Stimulated activated naive B cell treated with anti-CD40 and anti-IgM and Interleukin-4, amounts not matched to agents 10 μg/mL and 1 μg/mL and 100 μg/mL, for 72 hours (primary cell): ENCODE data around the gene RFX2.

Experiments used
- ATAC-seq, 2 donors: fragments of 150-1000 bp; cut with Tn5 transposase; replicated peaks; 2 replicates each; pipeline ENCODE4 v1.10.0; 2021; ENCODE audit warnings: moderate library complexity in 1 of 2
- DNase-seq: peaks from one replicate; pipeline ENCODE4 v3.0.0; 2021
- H3K27ac Mint-ChIP-seq: one replicate; pipeline ENCODE4 v1.8.0; 2022; ENCODE audit warnings: mild to moderate bottlenecking, mixed read lengths
- H3K27me3 Mint-ChIP-seq, 2 donors: one replicate each; pipeline ENCODE4 v1.8.0; 2022; ENCODE audit warnings: mixed read lengths in 2 of 2
- H3K36me3 Mint-ChIP-seq, 2 donors: one replicate each; pipeline ENCODE4 v1.8.0; 2022; ENCODE audit warnings: mixed read lengths in 2 of 2, mild to moderate bottlenecking in 1 of 2
- H3K4me1 Mint-ChIP-seq, 2 donors: one replicate each; pipeline ENCODE4 v1.8.0; 2022; ENCODE audit warnings: mixed read lengths in 2 of 2, mild to moderate bottlenecking in 1 of 2
- H3K4me3 Mint-ChIP-seq, 2 donors: one replicate each; pipeline ENCODE4 v1.8.0; 2022; ENCODE audit warnings: mild to moderate bottlenecking in 2 of 2, mixed read lengths in 2 of 2, moderate library complexity in 1 of 2
- H3K9me3 Mint-ChIP-seq, 2 donors: one replicate each; pipeline ENCODE4 v1.8.0; 2022; ENCODE audit warnings: mixed read lengths in 2 of 2, mild to moderate bottlenecking in 1 of 2

RFX2 gene

DNA sequence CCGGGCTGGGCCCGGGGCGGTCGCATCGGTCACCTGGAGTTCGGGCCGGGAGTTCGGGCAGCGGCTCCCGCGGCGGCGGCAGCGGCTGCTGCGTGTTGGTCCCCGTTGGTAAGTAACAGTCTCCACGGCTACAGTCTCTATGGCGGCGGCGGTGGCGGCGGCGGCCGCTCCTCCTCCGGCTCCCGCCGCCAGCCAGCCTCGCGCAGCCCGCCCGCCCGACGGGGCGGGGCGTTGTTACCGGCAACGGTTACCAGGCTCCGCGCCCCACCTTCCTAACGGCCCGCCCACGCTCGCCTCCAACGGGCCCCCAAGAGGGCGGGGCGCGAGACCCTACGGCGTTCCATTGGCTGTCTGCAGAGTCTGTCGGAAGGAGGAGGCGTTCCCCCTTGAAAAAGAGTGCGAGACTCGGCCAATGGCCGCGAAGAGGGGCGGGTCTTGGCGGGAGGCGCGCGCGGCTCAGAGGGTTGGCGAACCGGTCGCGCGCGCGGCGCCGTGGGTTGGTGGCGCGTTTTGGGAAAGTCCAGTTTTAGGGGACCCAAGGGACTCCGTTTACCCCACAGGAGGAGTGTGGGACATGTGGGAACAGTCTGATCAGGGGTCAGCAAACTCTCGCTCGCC is at the start of gene RFX2:
Gene RFX2, minus strand, starts transcription at position 141 of the 618 bp plus-strand sequence. CDS start 63,004 bp downstream, outside the sequence.
- DNase-seq: peak; percentile 99
- Mint-ChIP-seq H3K4me3 (peak within 1 kb of the TSS; percentile 91 to 96), H3K27ac (peak within 1 kb of the TSS; percentile 90), H3K9me3 (no peaks in the 10 kb centered on the region), H3K4me1 (peaks cover 19 to 29% of the 10 kb centered on the region in 2 donors), H3K36me3 (peaks cover 0 to 7% of the 10 kb centered on the region in 2 donors), H3K27me3 (peaks cover 27 to 38% of the 10 kb centered on the region in 2 donors)
- peak; percentile 95 to 96 for ATAC-seq

DNA sequence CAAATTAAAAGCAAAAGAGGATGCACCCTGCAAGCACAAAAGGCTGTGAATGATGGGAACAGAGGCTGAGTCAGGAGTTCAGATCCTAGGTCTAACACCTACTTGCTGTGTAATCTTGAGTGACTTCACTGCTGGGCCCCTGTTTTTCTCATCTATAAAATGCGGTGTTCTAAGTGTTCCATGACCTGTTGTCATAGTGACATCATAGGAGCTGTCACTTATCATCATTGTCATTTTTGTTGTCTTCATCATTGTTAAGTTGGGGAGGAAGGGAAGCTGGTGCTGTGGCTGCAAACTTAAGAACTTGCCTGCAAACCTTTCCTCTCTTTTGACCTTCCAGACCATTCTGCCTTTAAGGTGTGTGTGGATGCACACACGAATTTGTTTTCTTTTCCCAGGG is 45.7 kb upstream of the RFX2 start:
- H3K9me3 Mint-ChIP-seq: peaks cover 12 to 13% of the 10 kb centered on the region in 2 donors
- DNase-seq (no peak), ATAC-seq (no peak)
- H3K4me3 Mint-ChIP-seq: no peak overlapping the region
- no peak overlapping the region for H3K27ac Mint-ChIP-seq
- H3K4me1 Mint-ChIP-seq: peaks cover 0 to under 1% of the 10 kb centered on the region in 2 donors
- no peaks in the 10 kb centered on the region for H3K27me3 Mint-ChIP-seq
- peaks cover 3 to 4% of the 10 kb centered on the region in 2 donors for H3K36me3 Mint-ChIP-seq

DNA sequence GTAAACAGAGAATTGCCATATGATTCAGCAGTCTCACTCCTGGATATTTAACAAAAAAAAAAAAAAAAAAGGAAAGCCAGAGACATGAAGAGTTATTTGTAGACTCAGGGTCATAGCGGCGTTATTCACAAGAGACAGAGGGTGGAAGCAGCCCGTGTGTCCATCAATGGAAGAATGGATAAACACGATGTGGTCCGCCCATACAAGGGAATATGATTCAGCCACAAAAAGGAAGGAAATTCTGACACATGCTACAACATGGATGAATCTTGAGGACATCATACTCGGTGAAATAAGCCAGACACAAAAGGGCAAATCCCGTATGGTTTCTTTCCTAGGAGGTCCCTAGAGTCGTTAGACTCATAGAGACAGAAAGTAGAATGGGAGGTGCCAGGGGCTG is 40.0 kb upstream of the RFX2 start:
- Mint-ChIP-seq H3K4me1 (no peaks in the 10 kb centered on the region), H3K36me3 (peaks cover 0 to 2% of the 10 kb centered on the region in 2 donors), H3K27me3 (peaks cover 5 to 10% of the 10 kb centered on the region in 2 donors), H3K4me3 (no peak overlapping the region), H3K27ac (no peak overlapping the region), H3K9me3 (peaks cover 7 to 9% of the 10 kb centered on the region in 2 donors)
- no peak for DNase-seq
- no peak for ATAC-seq

DNA sequence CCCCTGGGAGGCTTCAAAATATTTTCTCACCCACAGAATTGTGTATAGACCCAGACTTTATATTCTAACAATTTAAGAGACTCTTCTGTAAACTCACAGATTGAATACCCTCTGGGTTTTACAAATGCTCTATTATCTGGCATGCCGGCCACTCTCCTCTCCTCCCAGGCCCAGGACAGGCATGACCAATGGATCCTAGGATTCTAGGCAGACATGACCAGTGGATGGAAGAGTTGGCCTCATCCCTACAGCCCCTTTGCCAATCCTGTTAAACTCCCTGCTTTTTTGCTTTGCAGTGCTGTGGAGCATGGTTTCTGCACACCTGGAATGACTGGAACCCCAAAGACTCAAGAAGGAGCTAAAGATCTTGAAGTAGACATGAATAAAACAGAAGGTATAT is 30.9 kb upstream of the RFX2 start:
- H3K9me3 Mint-ChIP-seq: no peaks in the 10 kb centered on the region
- H3K4me1 Mint-ChIP-seq: peaks cover 4 to 15% of the 10 kb centered on the region in 2 donors
- peaks cover 14 to 34% of the 10 kb centered on the region in 2 donors for H3K27me3 Mint-ChIP-seq
- H3K36me3 Mint-ChIP-seq: no peaks in the 10 kb centered on the region
- H3K4me3 Mint-ChIP-seq: no peak overlapping the region
- DNase-seq: no peak
- H3K27ac Mint-ChIP-seq: no peak overlapping the region
- ATAC-seq: no peak

DNA sequence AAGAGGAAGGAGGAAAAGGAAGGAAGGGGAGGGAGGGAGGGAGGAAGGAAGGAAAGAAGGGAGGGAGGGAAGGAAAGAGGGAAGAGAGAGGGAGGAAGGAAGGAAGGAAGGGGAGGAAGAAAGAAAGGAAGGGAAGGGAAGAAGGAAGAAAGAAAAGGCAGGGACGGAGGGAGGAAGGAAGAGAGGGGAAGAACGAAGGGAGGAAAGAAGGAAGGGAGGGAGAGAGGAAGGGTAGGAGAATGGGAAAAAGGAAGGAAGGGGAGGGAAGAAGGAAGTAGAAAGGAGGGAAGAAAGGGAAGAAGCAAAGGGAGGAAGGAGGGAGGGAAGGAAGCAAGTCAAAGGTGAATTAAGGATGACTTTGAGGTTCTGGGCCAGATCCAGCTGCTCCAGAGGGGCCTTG is 28.2 kb upstream of the RFX2 start:
- H3K27ac Mint-ChIP-seq: no peak overlapping the region

DNA sequence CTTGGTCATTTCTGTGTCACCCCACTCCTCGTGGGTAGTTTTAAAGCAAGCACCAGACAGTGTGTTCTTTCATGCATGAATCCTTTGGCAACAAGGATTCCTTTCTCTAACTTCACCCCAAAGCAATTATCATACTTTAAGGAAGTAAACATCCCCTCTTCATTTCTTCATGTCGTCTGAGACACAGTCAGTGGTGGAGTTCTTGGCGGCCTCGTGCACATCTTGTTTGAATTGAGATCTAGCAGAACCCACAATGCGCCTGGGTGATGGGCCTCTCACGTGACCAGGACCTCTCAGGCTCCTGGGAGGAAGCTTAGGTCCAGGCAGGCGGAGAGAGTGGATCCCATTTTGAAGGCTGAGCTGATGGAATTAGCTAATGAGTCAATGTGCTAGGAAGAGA is 27.8 kb upstream of the RFX2 start:
- DNase-seq: no peak
- no peak overlapping the region for H3K4me3 Mint-ChIP-seq
- H3K27ac Mint-ChIP-seq: no peak overlapping the region

More for the DNA sequence above, 28.2 kb upstream of the RFX2 start:
- H3K36me3 Mint-ChIP-seq: no peaks in the 10 kb centered on the region
- no peak for ATAC-seq
- H3K9me3 Mint-ChIP-seq: no peaks in the 10 kb centered on the region
- DNase-seq: no peak
- H3K27me3 Mint-ChIP-seq: peaks cover 9 to 13% of the 10 kb centered on the region in 2 donors
- no peak overlapping the region for H3K4me3 Mint-ChIP-seq
- peaks cover 4 to 15% of the 10 kb centered on the region in 2 donors for H3K4me1 Mint-ChIP-seq

DNA sequence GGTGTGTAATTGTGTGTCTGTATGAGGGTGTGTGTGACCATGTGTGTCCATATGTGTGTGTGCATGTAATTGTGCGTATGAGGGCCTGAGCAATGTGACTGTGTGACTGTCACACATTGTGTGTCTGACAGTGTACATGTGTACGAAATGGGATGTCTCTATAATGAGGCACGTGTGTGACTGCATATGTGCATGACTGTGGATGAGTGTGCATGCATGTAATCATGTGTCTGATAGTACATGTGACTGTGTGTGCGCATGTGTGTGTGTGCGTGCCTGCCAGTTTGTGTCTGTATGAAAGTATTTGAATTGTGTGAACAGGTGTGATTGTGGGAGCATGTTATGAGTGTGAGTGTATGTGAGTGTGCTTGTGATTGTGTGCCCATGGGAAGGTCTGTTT is 22.9 kb upstream of the RFX2 start:
- no peaks in the 10 kb centered on the region for H3K36me3 Mint-ChIP-seq
- no peak for DNase-seq

More for the DNA sequence above, 27.8 kb upstream of the RFX2 start:
- Mint-ChIP-seq H3K9me3 (no peaks in the 10 kb centered on the region), H3K4me1 (peaks cover 4 to 15% of the 10 kb centered on the region in 2 donors), H3K36me3 (no peaks in the 10 kb centered on the region), H3K27me3 (peaks cover 8 to 12% of the 10 kb centered on the region in 2 donors)
- ATAC-seq: peak in 1 of 2 donors; percentile 25

DNA sequence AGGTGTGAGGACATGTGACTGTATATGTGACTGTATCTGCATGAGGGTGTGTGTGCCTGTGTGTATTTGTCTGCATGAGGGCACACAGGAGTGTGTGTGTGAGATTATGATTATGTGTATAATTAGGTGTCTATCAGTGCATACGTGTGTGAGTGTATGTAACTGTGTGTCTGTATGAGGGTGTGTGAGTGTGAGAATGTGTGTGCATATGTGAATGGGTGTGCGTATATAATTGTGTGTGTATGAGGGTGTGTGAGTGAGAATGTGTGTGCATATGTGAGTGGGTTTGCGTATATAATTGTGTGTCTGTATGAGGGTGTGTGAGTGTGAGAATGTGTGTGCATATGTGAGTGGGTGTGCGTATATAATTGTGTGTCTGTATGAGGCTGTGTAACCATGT is 22.2 kb upstream of the RFX2 start:
- Mint-ChIP-seq H3K27ac (no peak overlapping the region), H3K4me3 (no peak overlapping the region), H3K9me3 (no peaks in the 10 kb centered on the region), H3K4me1 (no peaks in the 10 kb centered on the region), H3K36me3 (no peaks in the 10 kb centered on the region), H3K27me3 (no peaks in the 10 kb centered on the region)
- ATAC-seq (no peak), DNase-seq (no peak)

More for the DNA sequence above, 22.9 kb upstream of the RFX2 start:
- H3K4me1 Mint-ChIP-seq: peaks cover 4 to 6% of the 10 kb centered on the region in 2 donors
- ATAC-seq: no peak
- H3K4me3 Mint-ChIP-seq: no peak overlapping the region
- H3K9me3 Mint-ChIP-seq: no peaks in the 10 kb centered on the region
- H3K27ac Mint-ChIP-seq: no peak overlapping the region
- peaks cover 3 to 4% of the 10 kb centered on the region in 2 donors for H3K27me3 Mint-ChIP-seq

DNA sequence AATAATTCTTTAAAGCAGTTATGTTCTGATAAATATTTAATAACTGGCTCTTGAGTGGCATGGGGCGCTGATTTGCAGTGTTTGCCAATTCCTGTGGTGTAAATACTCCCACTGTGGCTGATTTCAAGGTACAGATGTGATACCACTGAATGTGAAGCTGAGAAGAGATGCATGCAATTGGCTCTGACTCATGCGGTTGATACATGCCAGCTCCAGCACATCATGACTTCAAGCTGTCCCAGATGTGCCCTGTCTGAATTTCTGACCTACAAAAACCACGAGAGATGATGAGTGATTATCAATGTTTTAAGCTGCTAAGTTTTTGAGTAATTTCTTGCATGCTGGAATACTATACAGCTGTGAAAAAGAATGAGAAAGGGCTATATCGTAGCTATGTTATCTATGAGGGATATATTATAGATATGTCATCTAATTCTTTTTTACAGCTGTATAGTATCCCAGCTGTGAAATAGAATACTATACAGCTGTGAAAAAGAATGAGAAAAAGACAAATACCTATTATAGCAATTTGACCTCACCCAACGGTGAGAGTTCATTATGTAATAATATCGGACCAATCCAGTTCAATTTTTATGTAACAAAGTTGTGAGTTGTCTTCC is 17.5 kb upstream of the RFX2 start:
- H3K36me3 Mint-ChIP-seq: no peaks in the 10 kb centered on the region
- ATAC-seq (no peak), DNase-seq (no peak)
- no peaks in the 10 kb centered on the region for H3K9me3 Mint-ChIP-seq
- H3K4me1 Mint-ChIP-seq: peaks cover 6 to 7% of the 10 kb centered on the region in 2 donors
- no peak overlapping the region for H3K4me3 Mint-ChIP-seq
- H3K27ac Mint-ChIP-seq: no peak overlapping the region
- no peaks in the 10 kb centered on the region for H3K27me3 Mint-ChIP-seq

DNA sequence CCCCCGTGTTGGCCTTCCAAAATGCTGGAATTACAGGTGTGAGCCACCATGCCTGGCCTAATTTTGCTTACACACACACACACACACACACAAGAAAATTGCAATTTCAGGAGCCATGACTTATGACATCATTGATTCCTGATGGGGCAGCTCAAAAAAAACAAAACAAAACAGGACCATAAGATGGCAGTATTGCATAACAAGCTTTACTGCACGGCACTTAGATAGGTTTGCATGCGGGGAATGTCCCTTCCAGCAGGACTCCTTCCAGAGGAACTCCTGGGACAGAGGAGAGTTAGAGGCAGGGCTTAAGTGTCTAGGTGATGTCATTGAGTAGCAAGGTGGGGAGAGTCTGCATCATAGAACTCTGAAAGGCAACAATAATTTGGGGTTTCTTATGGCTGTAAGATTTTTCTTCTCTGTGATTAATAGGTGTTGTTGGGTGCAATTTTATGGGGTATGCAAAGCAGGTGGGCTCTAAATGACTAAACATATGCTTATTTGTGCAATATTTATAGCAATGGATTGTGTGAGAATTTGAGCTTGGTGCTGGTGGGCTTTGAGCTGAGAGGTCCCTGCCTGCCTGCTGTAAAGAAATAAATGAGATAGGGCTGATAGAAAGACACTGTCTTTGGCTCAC is 16.2 kb upstream of the RFX2 start:
- no peaks in the 10 kb centered on the region for H3K36me3 Mint-ChIP-seq
- peaks cover 6 to 7% of the 10 kb centered on the region in 2 donors for H3K4me1 Mint-ChIP-seq
- ATAC-seq (peak; percentile 55 to 76), DNase-seq (no peak)
- no peak overlapping the region for H3K4me3 Mint-ChIP-seq
- H3K27ac Mint-ChIP-seq: no peak overlapping the region
- H3K27me3 Mint-ChIP-seq: no peaks in the 10 kb centered on the region
- H3K9me3 Mint-ChIP-seq: no peaks in the 10 kb centered on the region

DNA sequence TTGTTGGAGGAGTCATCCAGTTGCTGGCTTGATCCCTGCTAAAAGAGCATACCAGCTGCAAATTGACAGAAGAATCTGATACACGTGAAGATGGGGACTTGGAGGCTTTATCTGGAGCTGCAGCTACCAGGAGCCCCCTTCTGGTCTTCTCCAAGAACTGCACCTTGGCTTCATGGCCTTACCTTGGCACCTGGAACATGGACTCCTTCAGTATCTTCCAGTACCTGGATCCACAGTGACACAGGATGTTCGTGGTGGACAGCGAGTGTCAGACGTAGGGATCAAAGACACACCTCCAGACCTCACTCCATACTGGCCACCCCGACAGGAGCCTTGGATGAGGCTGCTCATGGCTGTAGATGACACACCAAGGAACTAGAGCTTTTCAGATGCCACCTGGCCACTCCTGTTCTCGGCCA is 15.3 kb upstream of the RFX2 start:
- no peaks in the 10 kb centered on the region for H3K9me3 Mint-ChIP-seq

DNA sequence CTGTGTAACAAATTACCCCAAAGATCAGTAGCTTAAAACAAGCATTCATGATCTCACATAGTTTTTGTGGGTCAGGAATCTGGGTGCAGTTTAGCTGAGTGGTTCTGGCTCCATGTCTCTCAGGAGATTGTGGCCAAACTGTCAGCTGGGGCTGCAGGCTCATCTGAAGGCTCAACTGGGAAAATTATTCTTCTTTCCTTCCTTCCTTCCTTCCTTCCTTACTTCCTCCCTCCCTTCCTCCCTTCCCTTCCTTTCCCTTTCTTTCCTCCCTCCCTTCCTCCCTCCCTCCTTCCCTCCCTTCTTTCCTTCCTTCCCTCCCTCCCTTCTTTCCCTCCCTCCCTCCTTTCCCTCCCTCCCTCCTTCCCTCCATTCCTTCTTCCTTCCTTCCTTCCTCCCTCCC is 8.7 kb upstream of the RFX2 start:
- Mint-ChIP-seq H3K4me1 (peaks cover 9 to 15% of the 10 kb centered on the region in 2 donors), H3K9me3 (peaks cover 5 to 9% of the 10 kb centered on the region in 2 donors), H3K27ac (no peak overlapping the region), H3K4me3 (no peak overlapping the region), H3K27me3 (peaks cover 13 to 25% of the 10 kb centered on the region in 2 donors), H3K36me3 (peaks cover 4 to 9% of the 10 kb centered on the region in 2 donors)
- DNase-seq (no peak), ATAC-seq (no peak)

More for the DNA sequence above, 15.3 kb upstream of the RFX2 start:
- DNase-seq: peak; percentile 45
- Mint-ChIP-seq H3K4me3 (no peak overlapping the region), H3K4me1 (peaks cover 6 to 7% of the 10 kb centered on the region in 2 donors), H3K27me3 (no peaks in the 10 kb centered on the region), H3K27ac (no peak overlapping the region), H3K36me3 (no peaks in the 10 kb centered on the region)
- ATAC-seq: peak; percentile 83 to 87

DNA sequence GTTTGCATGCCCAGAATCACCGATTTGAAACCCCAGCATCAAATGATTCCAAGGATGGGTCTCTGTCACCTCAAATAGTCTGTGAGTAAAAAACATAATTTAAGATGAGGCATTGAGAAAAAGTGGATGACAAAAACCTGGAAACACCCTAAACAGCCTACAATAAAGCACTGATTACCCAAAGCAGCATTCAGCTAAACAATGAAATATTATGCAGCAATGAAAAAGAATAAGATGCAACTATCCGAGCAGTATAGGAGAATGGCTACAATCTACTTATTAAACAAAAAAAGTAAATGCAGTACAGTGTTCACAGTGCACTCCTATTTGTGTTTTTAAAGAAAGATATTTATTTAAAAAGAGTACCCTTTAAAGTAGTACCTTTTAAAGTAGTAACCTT is 7.7 kb upstream of the RFX2 start:
- DNase-seq: no peak
- H3K36me3 Mint-ChIP-seq: peaks cover 4 to 9% of the 10 kb centered on the region in 2 donors
- H3K9me3 Mint-ChIP-seq: peaks cover 5 to 9% of the 10 kb centered on the region in 2 donors
- H3K27ac Mint-ChIP-seq: no peak overlapping the region
- no peak for ATAC-seq
- peaks cover 19 to 33% of the 10 kb centered on the region in 2 donors for H3K27me3 Mint-ChIP-seq
- H3K4me1 Mint-ChIP-seq: peaks cover 13 to 15% of the 10 kb centered on the region in 2 donors
- H3K4me3 Mint-ChIP-seq: no peak overlapping the region

DNA sequence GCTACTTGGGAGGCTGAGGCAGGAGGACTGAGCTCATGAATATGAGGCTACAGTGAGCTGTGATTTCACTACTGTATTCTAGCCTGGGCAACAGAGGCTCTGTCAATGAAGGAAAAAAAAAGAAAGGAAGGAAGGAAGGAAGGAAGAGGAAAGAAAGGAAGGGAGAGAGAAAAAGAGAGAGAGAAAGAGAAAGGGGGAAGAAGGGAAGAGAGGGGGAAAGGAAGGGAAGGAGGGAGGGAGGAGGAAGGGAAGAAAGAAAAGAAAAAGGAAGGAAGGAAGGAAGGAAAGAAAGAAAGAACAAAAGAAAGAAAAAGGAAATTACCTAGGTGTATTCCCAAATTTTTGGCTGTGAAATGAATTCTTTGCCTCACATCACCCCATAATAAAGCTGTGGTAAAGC is 7.2 kb upstream of the RFX2 start:
- DNase-seq: no peak
- no peak overlapping the region for H3K27ac Mint-ChIP-seq
- H3K36me3 Mint-ChIP-seq: peaks cover 4 to 9% of the 10 kb centered on the region in 2 donors
- ATAC-seq: no peak
- peaks cover 19 to 33% of the 10 kb centered on the region in 2 donors for H3K27me3 Mint-ChIP-seq
- H3K4me1 Mint-ChIP-seq: peaks cover 13 to 15% of the 10 kb centered on the region in 2 donors
- H3K9me3 Mint-ChIP-seq: peaks cover 5 to 9% of the 10 kb centered on the region in 2 donors
- H3K4me3 Mint-ChIP-seq: no peak overlapping the region
